ENCODE data around the gene LTBR.

The LTBR gene

GRCh38 chr12:6407236-6407954 lies 23.4 kb downstream of the LTBR start:
- FAIRE-seq (no peak), DNase-seq (ENCODE audit: insufficient read length, low spot score) (no peak)

GRCh38 chr12:6416596-6416995 lies 32.6 kb downstream of the LTBR start:
- TF ChIP-seq CTCF (IDR thresholded peaks at IDR 0.05; ENCODE audit: insufficient read depth, missing control alignments): no peak
- no peak for DNase-seq (ENCODE audit: insufficient read length, low spot score)
- no peak for FAIRE-seq

More at GRCh38 chr12:6407236-6407954, 23.4 kb downstream of the LTBR start:
- TF ChIP-seq CTCF (IDR thresholded peaks at IDR 0.05; ENCODE audit: insufficient read depth, missing control alignments): no peak

- no peak for TF ChIP-seq CTCF (IDR thresholded peaks at IDR 0.05; ENCODE audit: insufficient read depth, missing control alignments)
- no peak for FAIRE-seq
- no peak for DNase-seq (ENCODE audit: insufficient read length, low spot score)
These were observed 34.8 kb downstream of the LTBR start for GRCh38 chr12:6418796-6419195.

- no peak for FAIRE-seq
- TF ChIP-seq CTCF (IDR thresholded peaks at IDR 0.05; ENCODE audit: insufficient read depth, missing control alignments): no peak
- DNase-seq (ENCODE audit: insufficient read length, low spot score): no peak
These were observed 36.4 kb downstream of the LTBR start for GRCh38 chr12:6420364-6420763.

GRCh38 chr12:6423267-6424007 lies 39.5 kb downstream of the LTBR start:
- no peak for FAIRE-seq
- TF ChIP-seq CTCF (IDR thresholded peaks at IDR 0.05; ENCODE audit: insufficient read depth, missing control alignments): peak; percentile 94
- DNase-seq (ENCODE audit: insufficient read length, low spot score): peak; percentile 70

GRCh38 chr12:6424008-6424347 lies 40.0 kb downstream of the LTBR start:
- no peak for FAIRE-seq
- no peak for TF ChIP-seq CTCF (IDR thresholded peaks at IDR 0.05; ENCODE audit: insufficient read depth, missing control alignments)
- no peak for DNase-seq (ENCODE audit: insufficient read length, low spot score)

- no peak for FAIRE-seq
- no peak for TF ChIP-seq CTCF (IDR thresholded peaks at IDR 0.05; ENCODE audit: insufficient read depth, missing control alignments)
- no peak for DNase-seq (ENCODE audit: insufficient read length, low spot score)
These were observed 40.9 kb downstream of the LTBR start for GRCh38 chr12:6424866-6425265.
